ENCODE results near the gene NANOGP8. TPM values are rescaled to one million over a fixed set of nuclear protein-coding genes. Genes with fewer than 3 reads are reported as not detected.
"Not testable (repeated sequence)": the region's sequence is repeated elsewhere in the genome, so short reads cannot be mapped to it uniquely, and the experiment has no call there.

Gene NANOGP8
- total RNA-seq, 1 donor from 2014 or later, result not detected

DNA sequence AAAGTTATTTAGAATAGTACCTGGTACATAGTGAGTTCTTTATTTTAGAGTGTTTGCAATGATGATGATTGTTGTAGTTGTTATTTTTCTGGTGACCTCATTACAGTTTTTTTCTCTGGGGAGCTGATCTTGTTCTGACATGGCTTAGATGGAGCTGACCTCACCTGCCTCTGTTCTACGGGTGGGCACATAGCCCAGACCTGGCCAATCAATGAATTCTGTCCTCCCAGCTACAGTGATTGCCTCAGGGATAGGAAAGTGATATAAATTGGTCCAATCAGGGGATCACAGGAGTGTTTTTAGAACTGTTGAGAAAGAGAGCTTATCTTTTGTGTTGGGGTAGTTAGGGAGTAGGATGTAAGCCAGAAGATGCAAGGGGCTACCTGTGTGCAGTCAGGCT lies 3.2 kb upstream of the NANOGP8 start:
- TF ChIP-seq, protein P1, sequence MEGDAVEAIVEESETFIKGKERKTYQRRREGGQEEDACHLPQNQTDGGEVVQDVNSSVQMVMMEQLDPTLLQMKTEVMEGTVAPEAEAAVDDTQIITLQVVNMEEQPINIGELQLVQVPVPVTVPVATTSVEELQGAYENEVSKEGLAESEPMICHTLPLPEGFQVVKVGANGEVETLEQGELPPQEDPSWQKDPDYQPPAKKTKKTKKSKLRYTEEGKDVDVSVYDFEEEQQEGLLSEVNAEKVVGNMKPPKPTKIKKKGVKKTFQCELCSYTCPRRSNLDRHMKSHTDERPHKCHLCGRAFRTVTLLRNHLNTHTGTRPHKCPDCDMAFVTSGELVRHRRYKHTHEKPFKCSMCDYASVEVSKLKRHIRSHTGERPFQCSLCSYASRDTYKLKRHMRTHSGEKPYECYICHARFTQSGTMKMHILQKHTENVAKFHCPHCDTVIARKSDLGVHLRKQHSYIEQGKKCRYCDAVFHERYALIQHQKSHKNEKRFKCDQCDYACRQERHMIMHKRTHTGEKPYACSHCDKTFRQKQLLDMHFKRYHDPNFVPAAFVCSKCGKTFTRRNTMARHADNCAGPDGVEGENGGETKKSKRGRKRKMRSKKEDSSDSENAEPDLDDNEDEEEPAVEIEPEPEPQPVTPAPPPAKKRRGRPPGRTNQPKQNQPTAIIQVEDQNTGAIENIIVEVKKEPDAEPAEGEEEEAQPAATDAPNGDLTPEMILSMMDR (conservative IDR thresholded peaks at IDR 0.05), result no peak
- H3K4me3 Mint-ChIP-seq, result no peak overlapping the region
- no peak overlapping the region for H3K27ac Mint-ChIP-seq (ENCODE audit: unreplicated experiment)
- no peak for DNase-seq (ENCODE audit: low read depth, low spot score)
- H3K9me3 Mint-ChIP-seq, result peaks cover 5% of the 10 kb centered on the region
- no peaks in the 10 kb centered on the region for H3K4me1 Mint-ChIP-seq
- H3K27me3 Mint-ChIP-seq (ENCODE audit: low read depth), result no peaks in the 10 kb centered on the region
- H3K36me3 Mint-ChIP-seq (ENCODE audit: low read depth), result peaks cover 2% of the 10 kb centered on the region

DNA sequence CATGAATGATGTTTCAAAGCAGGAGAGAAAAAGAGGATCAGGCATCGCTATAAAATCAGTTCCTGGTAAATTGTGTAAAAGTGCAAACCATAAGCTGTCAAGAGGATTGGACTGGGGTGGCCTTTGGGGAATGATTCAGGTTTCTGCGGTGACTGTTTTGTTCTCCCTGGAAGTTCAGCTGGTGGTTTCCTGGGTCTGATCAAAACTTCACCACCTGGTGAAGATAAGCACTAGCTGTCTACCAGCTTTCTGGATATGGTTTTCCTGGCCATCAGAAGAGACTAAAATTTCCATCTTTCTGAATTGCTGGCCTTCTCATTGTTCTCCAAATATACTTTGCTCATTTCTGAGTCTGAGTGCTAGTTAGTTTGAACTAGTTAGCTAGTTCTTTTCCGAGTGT lies 2.7 kb upstream of the NANOGP8 start:
- TF ChIP-seq, protein P1 (conservative IDR thresholded peaks at IDR 0.05), result no peak
- no peaks in the 10 kb centered on the region for H3K4me1 Mint-ChIP-seq
- no peak overlapping the region for H3K27ac Mint-ChIP-seq (ENCODE audit: unreplicated experiment)

DNA sequence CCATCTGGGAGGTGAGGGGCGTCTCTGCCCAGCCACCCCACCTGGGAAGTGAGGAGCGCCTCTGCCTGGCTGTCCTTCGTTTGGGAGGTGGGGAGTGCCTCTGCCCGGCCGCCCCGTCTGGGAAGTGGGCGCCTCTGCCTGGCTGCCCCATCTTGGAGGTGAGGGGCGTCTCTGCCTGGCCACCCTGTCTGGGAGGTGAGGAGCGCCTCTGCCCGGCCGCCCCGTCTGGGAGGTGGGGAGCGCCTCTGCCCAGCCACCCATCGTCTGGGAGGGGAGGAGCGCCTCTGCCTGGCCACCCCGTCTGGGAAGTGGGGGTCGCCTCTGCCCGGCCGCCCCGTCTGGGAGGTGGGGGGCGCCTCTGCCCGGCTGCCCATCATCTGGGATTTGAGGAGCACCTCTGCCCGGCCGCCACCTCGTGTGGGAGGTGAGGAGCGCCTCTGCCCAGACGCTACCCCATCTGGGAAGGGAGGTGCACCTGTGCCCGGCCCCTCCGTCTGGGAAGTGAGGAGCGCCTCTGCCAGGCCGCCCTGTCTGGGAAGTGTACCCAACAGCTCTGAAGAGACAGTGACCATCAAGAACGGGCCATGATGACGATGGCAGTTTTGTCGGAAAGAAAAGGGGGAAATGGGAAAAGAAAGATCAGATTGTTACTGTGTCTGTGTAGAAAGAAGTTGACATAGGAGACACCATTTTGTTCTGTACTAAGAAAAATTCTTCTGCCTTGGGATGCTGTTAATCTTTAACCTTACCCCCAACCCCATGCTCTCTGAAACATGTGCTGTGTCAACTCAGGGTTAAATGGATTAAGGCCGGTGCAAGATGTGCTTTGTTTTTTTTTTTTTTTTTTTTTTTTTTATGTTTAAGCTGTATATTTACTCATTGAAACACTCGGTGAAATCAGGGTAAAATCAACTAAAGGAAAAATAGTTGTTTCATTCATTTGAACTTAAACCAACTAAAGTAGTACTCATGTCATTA lies 2.4 kb downstream of the NANOGP8 start:
- H3K9me3 Mint-ChIP-seq; H3K27me3 Mint-ChIP-seq (ENCODE audit: low read depth); H3K4me3 Mint-ChIP-seq: not testable (repeated sequence)

More for the DNA sequence above, 2.7 kb upstream of the NANOGP8 start:
- no peaks in the 10 kb centered on the region for H3K27me3 Mint-ChIP-seq (ENCODE audit: low read depth)
- H3K36me3 Mint-ChIP-seq (ENCODE audit: low read depth), result peaks cover 2% of the 10 kb centered on the region
- H3K9me3 Mint-ChIP-seq, result peaks cover 4% of the 10 kb centered on the region
- H3K4me3 Mint-ChIP-seq, result no peak overlapping the region
- no peak for DNase-seq (ENCODE audit: low read depth, low spot score)

DNA sequence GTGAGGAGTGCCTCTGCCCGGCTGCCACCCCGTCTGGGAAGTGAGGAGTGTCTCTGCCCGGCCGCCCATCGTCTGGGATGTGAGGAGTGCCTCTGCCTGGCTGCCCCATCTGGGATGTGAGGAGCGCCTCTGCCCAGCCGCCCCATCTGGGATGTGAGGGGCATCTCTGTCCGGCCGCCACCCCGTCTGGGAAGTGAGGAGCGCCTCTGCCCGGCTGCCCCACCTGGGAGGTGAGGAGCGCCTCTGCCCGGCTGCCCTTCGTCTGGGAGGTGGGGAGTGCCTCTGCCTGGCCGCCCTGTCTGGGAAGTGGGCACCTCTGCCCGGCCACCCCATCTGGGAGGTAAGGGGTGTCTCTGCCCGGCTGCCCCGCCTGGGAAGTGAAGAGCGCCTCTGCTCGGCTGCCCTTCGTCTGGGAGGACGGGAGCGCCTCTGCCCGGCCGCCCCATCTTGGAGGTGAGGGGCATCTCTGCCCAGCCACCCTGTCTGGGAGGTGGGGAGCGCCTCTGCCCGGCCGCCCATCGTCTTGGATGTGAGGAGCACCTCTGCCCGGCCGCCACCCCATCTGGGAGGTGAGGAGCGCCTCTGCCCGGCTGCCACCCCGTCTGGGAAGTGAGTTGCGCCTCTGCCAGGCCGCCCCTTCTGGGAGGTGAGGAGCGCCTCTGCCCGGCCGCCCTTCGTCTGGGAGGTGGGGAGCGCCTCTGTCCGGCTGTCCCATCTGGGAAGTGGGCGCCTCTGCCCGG lies 3.3 kb downstream of the NANOGP8 start:
- not testable (repeated sequence) for H3K27ac Mint-ChIP-seq (ENCODE audit: unreplicated experiment); H3K27me3 Mint-ChIP-seq (ENCODE audit: low read depth); DNase-seq (ENCODE audit: low read depth, low spot score); H3K4me1 Mint-ChIP-seq; H3K9me3 Mint-ChIP-seq; H3K4me3 Mint-ChIP-seq; H3K36me3 Mint-ChIP-seq (ENCODE audit: low read depth)

More for the DNA sequence above, 2.4 kb downstream of the NANOGP8 start:
- H3K36me3 Mint-ChIP-seq (ENCODE audit: low read depth); H3K27ac Mint-ChIP-seq (ENCODE audit: unreplicated experiment); DNase-seq (ENCODE audit: low read depth, low spot score); H3K4me1 Mint-ChIP-seq: not testable (repeated sequence)

DNA sequence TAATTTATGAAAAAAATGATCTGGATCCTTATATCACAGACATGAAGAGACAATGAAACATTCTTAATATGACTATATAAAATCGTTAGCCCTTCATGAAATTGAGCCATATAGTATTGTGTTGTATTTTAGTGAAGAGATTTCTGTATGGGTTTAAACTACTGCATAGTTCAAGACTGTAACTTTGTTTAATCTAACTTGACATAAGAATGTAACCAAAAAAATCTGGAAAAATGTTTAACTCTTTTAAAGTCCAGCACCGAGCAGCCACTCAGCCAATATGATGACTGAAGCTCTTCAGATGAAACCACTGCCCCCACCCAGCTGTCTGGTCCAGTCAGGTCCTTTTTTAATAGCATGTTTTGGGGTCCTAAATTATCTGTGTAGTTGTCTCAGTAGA lies 4.9 kb downstream of the NANOGP8 start:
- Mint-ChIP-seq H3K36me3 (ENCODE audit: low read depth) (peaks cover 5% of the 10 kb centered on the region), H3K4me1 (no peaks in the 10 kb centered on the region), H3K9me3 (no peaks in the 10 kb centered on the region), H3K4me3 (no peak overlapping the region), H3K27me3 (ENCODE audit: low read depth) (no peaks in the 10 kb centered on the region), H3K27ac (ENCODE audit: unreplicated experiment) (no peak overlapping the region)
- no peak for DNase-seq (ENCODE audit: low read depth, low spot score)
- TF ChIP-seq, protein P1 (conservative IDR thresholded peaks at IDR 0.05), result no peak

DNA sequence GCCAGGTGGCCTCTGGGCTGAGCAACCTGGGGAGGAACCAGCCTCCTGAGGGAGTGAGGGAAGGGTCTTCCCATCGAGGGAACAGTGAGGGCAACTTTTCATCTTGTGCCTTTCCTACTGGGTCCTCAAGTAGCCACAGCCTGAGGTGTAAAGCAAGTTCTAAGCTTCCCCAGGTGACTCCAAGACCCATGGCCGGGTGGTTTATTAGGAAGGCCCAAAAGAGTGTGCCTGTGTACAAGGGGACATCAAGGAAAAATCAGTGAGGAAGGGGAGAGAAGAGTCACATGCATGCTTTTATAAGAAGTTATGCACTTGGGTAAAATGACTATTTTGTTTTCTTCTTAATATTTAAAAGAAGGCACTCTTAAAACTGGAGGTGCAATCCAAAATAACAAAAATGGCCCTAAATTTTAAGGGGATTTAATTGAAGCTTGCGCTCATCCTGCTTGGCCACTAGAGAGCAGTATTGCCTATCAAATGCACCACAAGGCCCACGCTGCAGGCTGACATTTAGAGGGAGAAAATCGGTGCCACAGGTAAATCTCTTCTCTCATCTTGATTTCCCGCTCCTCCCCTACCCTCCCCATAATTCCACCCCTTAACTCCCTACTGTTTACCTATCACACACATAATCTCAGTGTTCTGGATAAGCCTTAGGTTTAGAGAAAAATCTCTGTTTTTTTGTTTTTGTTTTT lies 6.7 kb downstream of the NANOGP8 start:
- H3K4me3 Mint-ChIP-seq, result no peak overlapping the region
- no peaks in the 10 kb centered on the region for H3K9me3 Mint-ChIP-seq
- H3K27me3 Mint-ChIP-seq (ENCODE audit: low read depth), result no peaks in the 10 kb centered on the region
- peaks cover 5% of the 10 kb centered on the region for H3K36me3 Mint-ChIP-seq (ENCODE audit: low read depth)
- H3K27ac Mint-ChIP-seq (ENCODE audit: unreplicated experiment), result no peak overlapping the region
- peak; percentile 29 for DNase-seq (ENCODE audit: low read depth, low spot score)
- H3K4me1 Mint-ChIP-seq, result no peaks in the 10 kb centered on the region
- TF ChIP-seq, protein P1 (conservative IDR thresholded peaks at IDR 0.05), result peak; percentile 96
